A673 (cell line): ENCODE data around the gene HMCN1. TPM values are rescaled to one million over a fixed set of nuclear protein-coding genes. Genes with fewer than 3 reads are reported as not detected.

ENCODE experiments used
- BruUV-seq: library from RNA; stranded (reverse); fragments of 400-500 nt; replicated peaks from 2 replicates; lab custom pipeline; 2021; lab: Mats Ljungman, UMichigan
- CTCF ChIA-PET: fragments of 300-600 bp; sonication (Branson Sonifier 250); formaldehyde crosslinking; loops from one replicate; lab custom pipeline; 2022; ENCODE audit warnings: antibody characterized with exemption; lab: Charles Lee
- POLR2A ChIA-PET: fragments of 300-600 bp; sonication (Branson Sonifier 250); formaldehyde crosslinking; loops from one replicate; lab custom pipeline; 2022; ENCODE audit warnings: antibody characterized with exemption; ENCODE audit not compliant: low non-redundant PET; lab: Charles Lee
- DNase-seq: peaks from one replicate; pipeline ENCODE4 v3.0.0-alpha.2; 2015; ENCODE audit warnings: low spot score
- H3K27ac ChIP-seq: fragments of 200-600 bp; sonication (generic); 2 replicates; pipeline ENCODE4 v1.5.1; 2016; ENCODE audit warnings: mixed run types, low read depth, mild to moderate bottlenecking, mixed read lengths, antibody characterized with exemption, low read length; ENCODE audit not compliant: poor library complexity, severe bottlenecking
- H3K27me3 ChIP-seq: fragments of 200-600 bp; sonication (generic); replicated peaks from 2 replicates; pipeline ENCODE4 v1.6.1; 2017; ENCODE audit warnings: mixed run types, low read depth, mild to moderate bottlenecking, mixed read lengths, antibody characterized with exemption, low read length; ENCODE audit not compliant: insufficient read depth, poor library complexity
- H3K36me3 ChIP-seq: fragments of 200-600 bp; sonication (generic); 2 replicates; pipeline ENCODE4 v1.6.1; 2016; ENCODE audit warnings: mixed run types, mild to moderate bottlenecking, mixed read lengths, antibody characterized with exemption, low read length; ENCODE audit not compliant: insufficient read depth, poor library complexity, severe bottlenecking
- H3K4me1 ChIP-seq: fragments of 200-600 bp; sonication (generic); 2 replicates; pipeline ENCODE4 v1.6.1; 2017; ENCODE audit warnings: mixed run types, mild to moderate bottlenecking, mixed read lengths, antibody characterized with exemption, low read length; ENCODE audit not compliant: insufficient read depth, poor library complexity, severe bottlenecking
- H3K4me3 ChIP-seq: fragments of 200-600 bp; sonication (generic); 2 replicates; pipeline ENCODE4 v1.5.1; 2016; ENCODE audit warnings: low read depth, mixed run types, mild to moderate bottlenecking, mixed read lengths, low read length; ENCODE audit not compliant: poor library complexity, severe bottlenecking
- H3K9me3 ChIP-seq: fragments of 200-600 bp; sonication (generic); 2 replicates; pipeline ENCODE4 v1.6.1; 2016; ENCODE audit warnings: mixed run types, low read depth, mild to moderate bottlenecking, mixed read lengths, antibody characterized with exemption, low read length; ENCODE audit not compliant: poor library complexity, severe bottlenecking
- EZH2 ChIP-seq: fragments of 200-600 bp; sonication (generic); IDR thresholded peaks from 2 replicates; pipeline ENCODE4 v1.6.1; 2017; ENCODE audit warnings: borderline replicate concordance, low read depth, mild to moderate bottlenecking, mixed read lengths, antibody characterized with exemption, low read length; ENCODE audit not compliant: poor library complexity, severe bottlenecking
- intact Hi-C: fragments of 100-400 bp; cut with micrococcal nuclease; formaldehyde crosslinking; loops from one replicate; pipeline ENCODE4 v1.10.0; 2022; ENCODE audit not compliant: unreplicated experiment
- total RNA-seq: library from RNA; stranded (reverse); gene quantifications from 2 replicates; pipeline ENCODE4 v1.2.3, GENCODE V29; 2021
- TF ChIP-seq, protein P1 (sequence below): fragments of 300-800, 200-600 bp; sonication (generic); conservative IDR thresholded peaks from 2 replicates; pipeline ENCODE4 v1.5.1; 2017; ENCODE audit warnings: low read depth, mild to moderate bottlenecking, antibody characterized with exemption, low read length, moderate library complexity, mixed read lengths

The HMCN1 gene
- total RNA-seq, 1 experiment from 2014 or later = 134 TPM

DNA sequence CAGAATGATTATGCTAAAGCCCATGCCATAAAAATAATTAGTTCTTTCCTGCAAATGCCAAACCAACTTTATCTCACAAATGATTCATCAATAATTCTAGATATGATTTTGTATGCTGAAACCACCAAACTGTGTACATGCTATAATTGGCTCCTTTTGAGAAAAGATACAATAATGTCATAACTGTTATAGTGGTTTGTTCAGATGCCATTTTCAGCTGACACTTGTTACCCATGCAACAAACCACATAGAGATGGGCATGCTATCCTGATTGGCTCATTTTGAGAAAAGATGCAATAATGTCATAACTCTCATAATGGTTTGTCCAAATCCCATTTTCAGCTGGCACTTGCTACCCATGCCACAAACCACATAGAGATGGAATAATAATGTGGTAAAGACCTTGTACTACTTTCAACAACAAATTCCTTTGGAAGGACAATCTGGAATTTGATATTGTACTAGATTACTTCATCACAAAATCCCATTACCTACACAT is 357.1 kb downstream of the HMCN1 start:
- DNase-seq = no peak
- Histone ChIP-seq H3K4me1 (peaks cover 44% of the 10 kb centered on the region), H3K27ac (no peak overlapping the region), H3K9me3 (no peaks in the 10 kb centered on the region), H3K36me3 (peaks cover 71% of the 10 kb centered on the region), H3K4me3 (no peak overlapping the region), H3K27me3 (no peaks in the 10 kb centered on the region)
- POLR2A ChIA-PET = no interaction called here
- CTCF ChIA-PET = no interaction called here
- BruUV-seq = no TSS peak
- no peak for TF ChIP-seq EZH2
- TF ChIP-seq, protein P1, sequence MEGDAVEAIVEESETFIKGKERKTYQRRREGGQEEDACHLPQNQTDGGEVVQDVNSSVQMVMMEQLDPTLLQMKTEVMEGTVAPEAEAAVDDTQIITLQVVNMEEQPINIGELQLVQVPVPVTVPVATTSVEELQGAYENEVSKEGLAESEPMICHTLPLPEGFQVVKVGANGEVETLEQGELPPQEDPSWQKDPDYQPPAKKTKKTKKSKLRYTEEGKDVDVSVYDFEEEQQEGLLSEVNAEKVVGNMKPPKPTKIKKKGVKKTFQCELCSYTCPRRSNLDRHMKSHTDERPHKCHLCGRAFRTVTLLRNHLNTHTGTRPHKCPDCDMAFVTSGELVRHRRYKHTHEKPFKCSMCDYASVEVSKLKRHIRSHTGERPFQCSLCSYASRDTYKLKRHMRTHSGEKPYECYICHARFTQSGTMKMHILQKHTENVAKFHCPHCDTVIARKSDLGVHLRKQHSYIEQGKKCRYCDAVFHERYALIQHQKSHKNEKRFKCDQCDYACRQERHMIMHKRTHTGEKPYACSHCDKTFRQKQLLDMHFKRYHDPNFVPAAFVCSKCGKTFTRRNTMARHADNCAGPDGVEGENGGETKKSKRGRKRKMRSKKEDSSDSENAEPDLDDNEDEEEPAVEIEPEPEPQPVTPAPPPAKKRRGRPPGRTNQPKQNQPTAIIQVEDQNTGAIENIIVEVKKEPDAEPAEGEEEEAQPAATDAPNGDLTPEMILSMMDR = no peak
- intact Hi-C loops = no loop called here

DNA sequence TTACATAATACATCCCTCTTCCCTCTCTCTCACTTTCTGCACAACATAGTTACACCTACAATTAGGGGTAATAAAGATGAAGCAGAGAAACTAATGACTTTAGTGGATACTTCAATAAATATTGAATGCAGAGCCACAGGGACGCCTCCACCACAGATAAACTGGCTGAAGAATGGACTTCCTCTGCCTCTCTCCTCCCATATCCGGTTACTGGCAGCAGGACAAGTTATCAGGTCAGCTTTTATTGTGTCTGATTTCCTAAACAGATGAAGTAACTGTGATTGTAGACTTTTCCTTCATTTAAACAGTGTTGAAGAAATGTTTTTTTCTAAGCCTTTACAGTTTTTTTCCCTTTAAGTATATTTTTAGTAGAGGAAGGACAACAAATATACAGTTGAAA is 359.2 kb downstream of the HMCN1 start:
- peak; percentile 79 for DNase-seq
- no TSS peak for BruUV-seq
- no peaks in the 10 kb centered on the region for H3K9me3 ChIP-seq
- H3K4me1 ChIP-seq = peaks cover 44% of the 10 kb centered on the region
- peaks cover 71% of the 10 kb centered on the region for H3K36me3 ChIP-seq
- intact Hi-C loops = no loop called here
- peak overlapping the region; percentile 67 for H3K27ac ChIP-seq
- ChIA-PET POLR2A (no interaction called here), CTCF (no interaction called here)
- TF ChIP-seq, protein P1 = no peak
- no peak for TF ChIP-seq EZH2
- no peaks in the 10 kb centered on the region for H3K27me3 ChIP-seq
- H3K4me3 ChIP-seq = no peak overlapping the region

DNA sequence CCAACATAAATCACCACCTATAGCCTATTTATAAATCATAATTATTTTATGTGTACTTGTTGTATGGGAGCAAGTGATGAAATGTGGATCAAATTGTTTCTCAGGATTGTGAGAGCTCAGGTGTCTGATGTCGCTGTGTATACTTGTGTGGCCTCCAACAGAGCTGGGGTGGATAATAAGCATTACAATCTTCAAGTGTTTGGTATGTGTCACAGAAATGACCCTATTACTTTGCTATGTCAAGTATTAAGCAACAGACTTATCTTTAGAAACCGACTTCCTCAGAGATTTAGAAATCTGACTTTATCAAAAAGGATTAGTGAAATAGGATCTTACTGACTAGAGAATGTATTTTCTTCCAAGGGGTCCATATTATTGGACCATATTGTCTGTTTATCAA is 360.0 kb downstream of the HMCN1 start:
- DNase-seq = peak; percentile 86
- Histone ChIP-seq H3K4me3 (no peak overlapping the region), H3K36me3 (peaks cover 66% of the 10 kb centered on the region), H3K27me3 (no peaks in the 10 kb centered on the region), H3K4me1 (peaks cover 44% of the 10 kb centered on the region), H3K27ac (peak overlapping the region; percentile 67), H3K9me3 (no peaks in the 10 kb centered on the region)
- ChIA-PET CTCF (no interaction called here), POLR2A (interaction anchor here (0.7 kb wide), 1 partner anchor 155 kb away, joined by 3 read pairs; no protein-coding TSS in a partner anchor)
- TF ChIP-seq, protein P1 = no peak
- no peak for TF ChIP-seq EZH2
- no TSS peak for BruUV-seq
- intact Hi-C loops = no loop called here
